ENCODE measurements around the gene DDX56.

Gene DDX56

GRCh38 chr7:44573464-44574286 is at the start of gene DDX56:
Gene DDX56, minus strand, starts transcription at chr7:44573908. Its CDS starts 13 bp downstream, at chr7:44573895.
- TF ChIP-seq, protein P1, sequence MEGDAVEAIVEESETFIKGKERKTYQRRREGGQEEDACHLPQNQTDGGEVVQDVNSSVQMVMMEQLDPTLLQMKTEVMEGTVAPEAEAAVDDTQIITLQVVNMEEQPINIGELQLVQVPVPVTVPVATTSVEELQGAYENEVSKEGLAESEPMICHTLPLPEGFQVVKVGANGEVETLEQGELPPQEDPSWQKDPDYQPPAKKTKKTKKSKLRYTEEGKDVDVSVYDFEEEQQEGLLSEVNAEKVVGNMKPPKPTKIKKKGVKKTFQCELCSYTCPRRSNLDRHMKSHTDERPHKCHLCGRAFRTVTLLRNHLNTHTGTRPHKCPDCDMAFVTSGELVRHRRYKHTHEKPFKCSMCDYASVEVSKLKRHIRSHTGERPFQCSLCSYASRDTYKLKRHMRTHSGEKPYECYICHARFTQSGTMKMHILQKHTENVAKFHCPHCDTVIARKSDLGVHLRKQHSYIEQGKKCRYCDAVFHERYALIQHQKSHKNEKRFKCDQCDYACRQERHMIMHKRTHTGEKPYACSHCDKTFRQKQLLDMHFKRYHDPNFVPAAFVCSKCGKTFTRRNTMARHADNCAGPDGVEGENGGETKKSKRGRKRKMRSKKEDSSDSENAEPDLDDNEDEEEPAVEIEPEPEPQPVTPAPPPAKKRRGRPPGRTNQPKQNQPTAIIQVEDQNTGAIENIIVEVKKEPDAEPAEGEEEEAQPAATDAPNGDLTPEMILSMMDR (IDR thresholded peaks at IDR 0.05; ENCODE audit: low read length, missing control alignments), result no peak
- H3K4me3 ChIP-seq (replicated peaks; ENCODE audit: low read depth, low read length), result peak within 1 kb of the TSS; percentile 97
- DNase-seq (ENCODE audit: low read depth), result peak; percentile 95

DNA sequence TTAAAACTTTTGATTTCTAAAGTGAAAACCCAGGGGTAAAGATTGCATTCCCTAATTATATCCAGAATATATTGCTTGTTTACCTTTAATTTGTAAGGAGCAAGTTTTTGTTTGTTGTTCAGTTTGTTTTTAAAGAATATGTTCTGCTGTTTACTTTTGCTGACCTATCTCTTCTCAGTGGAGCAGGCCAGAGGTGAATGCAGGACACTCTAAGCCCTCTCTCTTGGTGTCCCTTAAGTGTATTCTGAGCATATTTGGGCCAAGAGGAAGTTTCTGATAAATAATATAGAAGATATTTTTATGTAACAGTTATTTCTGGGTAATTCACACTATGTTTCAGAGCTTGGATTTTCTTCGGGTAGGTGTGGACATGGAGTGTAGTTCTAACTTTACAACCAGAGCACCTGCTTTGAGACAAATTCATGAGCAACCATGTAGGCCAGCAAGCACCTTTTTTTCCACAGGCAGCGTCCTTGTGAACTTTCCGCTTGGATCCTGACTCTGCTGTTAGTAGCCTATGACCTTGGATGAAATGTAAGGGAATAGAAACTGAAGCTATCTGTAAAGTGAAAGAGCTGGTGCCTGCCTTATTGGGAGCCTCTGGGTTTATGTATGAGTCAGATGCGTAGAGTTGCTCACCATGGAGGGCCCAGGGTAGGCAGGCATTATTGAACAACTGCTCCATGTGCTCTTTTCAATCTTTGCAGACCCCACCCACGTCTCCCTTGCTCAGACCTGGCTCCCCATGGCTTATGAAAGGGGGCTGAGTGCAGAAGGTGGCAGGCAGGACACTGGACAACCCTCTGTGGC is 48.8 kb upstream of the DDX56 start:
- no peak overlapping the region for H3K4me3 ChIP-seq (replicated peaks; ENCODE audit: low read depth, low read length)
- no peak for DNase-seq (ENCODE audit: low read depth)
- TF ChIP-seq, protein P1 (IDR thresholded peaks at IDR 0.05; ENCODE audit: low read length, missing control alignments), result no peak

- TF ChIP-seq, protein P1 (IDR thresholded peaks at IDR 0.05; ENCODE audit: low read length, missing control alignments), result no peak
- no peak overlapping the region for H3K4me3 ChIP-seq (replicated peaks; ENCODE audit: low read depth, low read length)
- no peak for DNase-seq (ENCODE audit: low read depth)
Measured at GRCh38 chr7:44621750-44622103, 48.0 kb upstream of the DDX56 start.

- H3K4me3 ChIP-seq (replicated peaks; ENCODE audit: low read depth, low read length), result no peak overlapping the region
- no peak for DNase-seq (ENCODE audit: low read depth)
- TF ChIP-seq, protein P1 (IDR thresholded peaks at IDR 0.05; ENCODE audit: low read length, missing control alignments), result no peak
Measured at GRCh38 chr7:44621034-44621749, 47.5 kb upstream of the DDX56 start.

- TF ChIP-seq, protein P1 (IDR thresholded peaks at IDR 0.05; ENCODE audit: low read length, missing control alignments), result no peak
- no peak for DNase-seq (ENCODE audit: low read depth)
- no peak overlapping the region for H3K4me3 ChIP-seq (replicated peaks; ENCODE audit: low read depth, low read length)
Measured at GRCh38 chr7:44618753-44619152, 45.0 kb upstream of the DDX56 start.

- DNase-seq (ENCODE audit: low read depth), result no peak
- TF ChIP-seq, protein P1 (IDR thresholded peaks at IDR 0.05; ENCODE audit: low read length, missing control alignments), result no peak
- H3K4me3 ChIP-seq (replicated peaks; ENCODE audit: low read depth, low read length), result no peak overlapping the region
Measured at GRCh38 chr7:44618045-44618444, 44.3 kb upstream of the DDX56 start.
